Stimulated activated CD8-positive, alpha-beta memory T cell treated with anti-CD3 and anti-CD28 coated beads, Interleukin-15, amount 100 ng/mL, for 1 hour (primary cell): ENCODE measurements around the gene SF3A2.

Source experiments
- DNase-seq: peaks from one replicate; pipeline ENCODE4 v3.0.0-alpha.2; 2020; ENCODE audit warnings: low read depth

Gene SF3A2

DNA sequence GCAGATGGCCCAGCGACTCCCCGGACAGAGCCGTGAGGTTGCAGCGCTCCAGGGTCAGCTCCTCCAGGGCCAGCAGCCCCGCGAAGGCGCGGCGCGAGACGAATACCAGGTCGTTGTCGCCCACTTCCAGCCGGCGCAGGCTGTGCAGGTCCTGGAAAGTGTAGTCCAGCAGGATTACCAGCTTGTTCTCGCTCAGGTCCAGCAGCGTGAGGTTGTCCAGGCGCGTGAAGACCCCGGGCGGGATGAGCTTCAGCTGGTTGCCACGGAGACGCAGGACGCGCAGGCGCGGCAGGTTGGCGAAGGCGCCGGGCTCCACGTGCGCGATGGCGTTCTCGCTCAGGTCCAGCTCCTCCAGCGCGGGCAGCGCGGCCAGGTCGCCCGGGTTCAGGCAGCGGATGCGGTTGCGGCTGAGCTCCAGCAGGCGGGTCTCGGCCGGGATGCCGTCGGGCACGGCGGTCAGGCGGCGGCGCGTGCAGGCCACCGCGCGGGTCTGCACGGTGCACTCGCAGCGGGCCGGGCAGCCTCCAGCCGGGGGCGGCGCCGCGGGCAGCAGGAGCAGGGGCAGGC is 54.6 kb downstream of the SF3A2 start:
- no peak for DNase-seq

DNA sequence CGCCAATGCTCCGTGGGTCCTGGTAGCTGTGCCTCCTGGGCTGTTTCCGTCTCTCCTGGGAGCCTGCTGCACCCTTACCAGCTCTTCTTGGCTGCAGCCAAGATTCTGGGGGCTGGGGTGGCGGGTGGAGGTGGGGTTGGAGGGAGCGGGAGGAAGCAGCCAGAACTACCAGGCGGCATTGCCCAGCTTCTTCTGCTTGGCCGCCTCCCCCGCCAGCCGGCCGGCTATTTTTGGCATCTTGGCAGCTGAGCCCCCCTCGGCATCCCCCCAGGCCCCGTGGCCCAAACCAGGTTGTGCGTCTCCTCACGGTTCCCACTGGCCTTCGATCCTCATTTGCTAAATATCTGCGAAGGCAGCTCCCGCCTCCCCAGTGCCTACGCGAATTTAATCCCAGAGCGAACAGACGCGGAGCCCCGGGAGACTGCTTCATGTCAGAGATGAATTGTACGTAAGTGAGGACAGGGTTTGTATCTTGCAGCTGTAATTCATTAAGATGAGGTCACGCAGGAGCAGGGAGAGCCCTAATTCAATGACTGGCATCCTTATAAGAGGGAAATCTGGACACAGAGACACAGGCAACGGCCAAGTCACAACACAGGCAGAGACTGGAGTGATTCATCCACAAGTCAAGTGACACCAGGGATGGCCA is 58.2 kb downstream of the SF3A2 start:
- DNase-seq, result no peak

DNA sequence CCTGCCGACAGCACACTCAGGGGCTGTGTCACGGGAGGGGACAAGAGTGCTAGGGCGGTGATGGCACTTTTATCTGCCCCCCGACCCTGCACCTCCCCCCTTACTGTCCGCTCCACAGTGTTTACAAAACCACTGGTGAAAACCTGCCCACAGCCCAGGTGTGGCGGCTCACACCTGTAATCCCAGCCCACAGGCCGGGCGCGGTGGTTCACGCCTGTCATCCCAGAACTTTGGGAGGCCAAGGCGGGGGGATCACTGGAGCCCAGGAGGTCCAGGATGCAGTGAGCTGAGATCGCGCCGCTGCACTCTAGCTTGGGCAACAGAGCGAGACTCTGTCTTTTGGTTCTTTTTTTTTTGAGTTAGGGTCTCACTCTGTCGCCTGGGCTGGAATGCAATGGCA is 59.5 kb downstream of the SF3A2 start:
- no peak for DNase-seq
